Measurements from ENCODE around the gene SNX5.

- peak; percentile 79 for TF ChIP-seq POLR2A (IDR thresholded peaks at IDR 0.05; ENCODE audit: low read depth, low read length)
- peak; percentile 10; the same call in 1 of the 2 replicates for TF ChIP-seq POU2F2 (IDR thresholded peaks at IDR 0.05; ENCODE audit: low read depth, low read length)
- peak; percentile 47 for TF ChIP-seq POLR2AphosphoS5 (IDR thresholded peaks at IDR 0.05; ENCODE audit: low read depth, low read length)
- no peak for TF ChIP-seq TAF1 (IDR thresholded peaks at IDR 0.05; ENCODE audit: low read depth, low read length)
- no peak for TF ChIP-seq PAX5 (IDR thresholded peaks at IDR 0.05; ENCODE audit: insufficient read depth, low read length, severe bottlenecking)
These were observed 27.3 kb downstream of the SNX5 start for GRCh38 chr20:17941087-17941825.

All from GM12891 (cell line).